Measurements from ENCODE around the gene HSPB9.
"Not testable (repeated sequence)": the region's sequence is repeated elsewhere in the genome, so short reads cannot be mapped to it uniquely, and the experiment has no call there.

HSPB9 gene

GRCh38 chr17:42133461-42134041 lies 10.9 kb downstream of the HSPB9 start:
- no peak for DNase-seq (ENCODE audit: low read depth)
- H3K4me3 ChIP-seq (replicated peaks; ENCODE audit: low read depth, low read length): no peak overlapping the region
- TF ChIP-seq, protein P1, sequence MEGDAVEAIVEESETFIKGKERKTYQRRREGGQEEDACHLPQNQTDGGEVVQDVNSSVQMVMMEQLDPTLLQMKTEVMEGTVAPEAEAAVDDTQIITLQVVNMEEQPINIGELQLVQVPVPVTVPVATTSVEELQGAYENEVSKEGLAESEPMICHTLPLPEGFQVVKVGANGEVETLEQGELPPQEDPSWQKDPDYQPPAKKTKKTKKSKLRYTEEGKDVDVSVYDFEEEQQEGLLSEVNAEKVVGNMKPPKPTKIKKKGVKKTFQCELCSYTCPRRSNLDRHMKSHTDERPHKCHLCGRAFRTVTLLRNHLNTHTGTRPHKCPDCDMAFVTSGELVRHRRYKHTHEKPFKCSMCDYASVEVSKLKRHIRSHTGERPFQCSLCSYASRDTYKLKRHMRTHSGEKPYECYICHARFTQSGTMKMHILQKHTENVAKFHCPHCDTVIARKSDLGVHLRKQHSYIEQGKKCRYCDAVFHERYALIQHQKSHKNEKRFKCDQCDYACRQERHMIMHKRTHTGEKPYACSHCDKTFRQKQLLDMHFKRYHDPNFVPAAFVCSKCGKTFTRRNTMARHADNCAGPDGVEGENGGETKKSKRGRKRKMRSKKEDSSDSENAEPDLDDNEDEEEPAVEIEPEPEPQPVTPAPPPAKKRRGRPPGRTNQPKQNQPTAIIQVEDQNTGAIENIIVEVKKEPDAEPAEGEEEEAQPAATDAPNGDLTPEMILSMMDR (IDR thresholded peaks at IDR 0.05; ENCODE audit: low read length, missing control alignments): no peak

GRCh38 chr17:42135151-42135550 lies 12.5 kb downstream of the HSPB9 start:
- H3K4me3 ChIP-seq (replicated peaks; ENCODE audit: low read depth, low read length): no peak overlapping the region
- TF ChIP-seq, protein P1 (IDR thresholded peaks at IDR 0.05; ENCODE audit: low read length, missing control alignments): no peak
- DNase-seq (ENCODE audit: low read depth): no peak

GRCh38 chr17:42135664-42136653 lies 13.4 kb downstream of the HSPB9 start:
- no peak overlapping the region for H3K4me3 ChIP-seq (replicated peaks; ENCODE audit: low read depth, low read length)
- TF ChIP-seq, protein P1 (IDR thresholded peaks at IDR 0.05; ENCODE audit: low read length, missing control alignments): no peak
- DNase-seq (ENCODE audit: low read depth): peak; percentile 84

- DNase-seq (ENCODE audit: low read depth): no peak
- H3K4me3 ChIP-seq (replicated peaks; ENCODE audit: low read depth, low read length): no peak overlapping the region
- TF ChIP-seq, protein P1 (IDR thresholded peaks at IDR 0.05; ENCODE audit: low read length, missing control alignments): no peak
Observed at GRCh38 chr17:42136654-42137051, 14.0 kb downstream of the HSPB9 start.

DNA sequence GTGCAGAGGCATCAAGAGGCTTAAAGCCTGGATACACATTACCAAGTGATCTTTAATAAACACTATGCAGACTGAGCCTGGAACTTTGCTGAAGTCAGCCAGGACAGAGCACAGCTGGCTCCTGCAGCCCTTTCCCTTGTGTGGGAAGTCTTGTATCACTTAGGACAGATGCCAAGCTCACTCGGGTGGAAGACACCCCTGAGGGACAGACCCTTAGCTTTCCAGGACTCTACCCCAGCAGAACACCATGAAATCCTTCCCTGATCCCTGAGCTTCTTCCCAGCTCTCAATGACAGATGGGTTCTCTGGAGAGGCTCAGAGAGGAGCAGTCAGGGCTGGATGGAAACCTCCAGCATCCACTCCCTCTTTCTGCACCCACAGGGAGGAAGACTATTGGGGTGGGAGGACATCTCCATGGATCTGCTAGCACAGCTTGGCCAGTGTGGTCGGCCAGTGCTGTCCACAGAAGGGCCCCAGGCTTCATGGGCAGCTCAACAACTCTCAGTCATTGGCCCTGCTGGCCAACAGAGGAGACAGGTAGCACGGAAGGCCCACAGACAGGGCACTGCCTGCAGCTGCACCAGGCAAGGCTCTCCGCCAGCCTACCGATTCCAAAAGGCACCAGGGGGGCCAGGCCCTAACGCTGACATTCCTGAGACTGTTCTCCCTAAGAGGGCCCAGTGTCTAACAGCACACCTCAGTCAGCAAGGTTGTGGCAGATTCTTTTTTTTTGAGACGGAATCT lies 16.3 kb downstream of the HSPB9 start:
- TF ChIP-seq, protein P1 (IDR thresholded peaks at IDR 0.05; ENCODE audit: low read length, missing control alignments): no peak
- no peak overlapping the region for H3K4me3 ChIP-seq (replicated peaks; ENCODE audit: low read depth, low read length)

GRCh38 chr17:42140690-42141089 lies 18.1 kb downstream of the HSPB9 start:
- H3K4me3 ChIP-seq (replicated peaks; ENCODE audit: low read depth, low read length); DNase-seq (ENCODE audit: low read depth): not testable (repeated sequence)

More for the DNA sequence above, 16.3 kb downstream of the HSPB9 start:
- DNase-seq (ENCODE audit: low read depth): peak; percentile 26

DNA sequence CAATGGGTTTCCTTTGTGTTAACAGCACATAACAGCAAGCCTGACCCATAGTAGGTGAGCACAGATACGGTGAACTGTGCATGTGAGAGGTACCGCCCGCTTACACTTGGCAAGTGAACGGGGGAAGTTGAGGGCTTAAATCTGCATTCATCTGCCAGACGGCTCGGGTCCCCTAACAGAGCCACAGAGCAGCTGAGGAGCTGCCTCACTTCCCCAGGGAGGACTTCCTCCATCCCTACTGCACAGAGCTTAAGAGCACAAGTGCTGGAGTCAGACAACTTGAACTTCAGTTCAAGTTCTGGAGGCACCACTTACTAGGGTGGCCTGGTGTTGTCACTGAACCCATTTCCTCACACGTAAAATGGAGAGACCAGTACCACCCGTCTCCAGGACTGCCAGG lies 18.8 kb downstream of the HSPB9 start:
- TF ChIP-seq, protein P1 (IDR thresholded peaks at IDR 0.05; ENCODE audit: low read length, missing control alignments): no peak
- DNase-seq (ENCODE audit: low read depth): no peak
- no peak overlapping the region for H3K4me3 ChIP-seq (replicated peaks; ENCODE audit: low read depth, low read length)

Measured in fibroblast of pulmonary artery (primary cell).